Prostate gland (tissue), 2 donors: ENCODE results near the gene PLXNB3. TPM values are rescaled to one million over a fixed set of nuclear protein-coding genes. Genes with fewer than 3 reads are reported as not detected.

Experiments
- DNase-seq: peaks from one replicate; pipeline ENCODE4 v3.0.0-alpha.2; 2019; ENCODE audit warnings: low spot score
- H3K27ac ChIP-seq, 2 donors: fragments of 200-600 bp; sonication (generic); 2 replicates each; pipeline ENCODE4 v1.5.1; 2017 to 2019
- H3K27me3 ChIP-seq: fragments of 200-600 bp; sonication (generic); replicated peaks from 2 replicates; pipeline ENCODE4 v1.5.1; 2019; ENCODE audit not compliant: insufficient read depth
- H3K36me3 ChIP-seq, 2 donors: fragments of 200-600 bp; sonication (generic); 1 replicate in 1 of 2; 2 replicates in 1 of 2; pipeline versions ENCODE4 v1.5.1 to v1.8.1; 2017 to 2019
- H3K4me1 ChIP-seq: fragments of 200-600 bp; sonication (generic); replicated peaks from 2 replicates; pipeline ENCODE4 v1.5.1; 2019
- H3K4me3 ChIP-seq, 2 donors: fragments of 200-600 bp; sonication (generic); 2 replicates each; pipeline ENCODE4 v1.5.1; 2017 to 2019
- H3K9me3 ChIP-seq: fragments of 200-600 bp; sonication (generic); 2 replicates; pipeline ENCODE4 v1.5.1; 2017
- POLR2A ChIP-seq: fragments of 450-650 bp; IDR thresholded peaks from one replicate; pipeline ENCODE4 v1.6.1; 2016; ENCODE audit warnings: antibody characterized with exemption, mild to moderate bottlenecking
- POLR2AphosphoS5 ChIP-seq: sonication (generic); formaldehyde crosslinking; IDR thresholded peaks from one replicate; pipeline ENCODE4 v1.6.1; 2017; ENCODE audit warnings: antibody characterized with exemption
- WGBS: methylation state at CpG from one replicate; pipeline ENCODE4 v1.1.5; 2018; 5-methylcytosine and 5-hydroxymethylcytosine counted together
- intact Hi-C: fragments of 100-400 bp; cut with DNase I; formaldehyde crosslinking; loops from one replicate; pipeline ENCODE4 v1.14.2; 2022
- total RNA-seq, 2 donors: library from RNA; depleted of rRNA; stranded (reverse); fragments of >200 nt; gene quantifications; one replicate each; pipeline ENCODE4 v1.1.0, GENCODE V29; 2016
- TF ChIP-seq, protein P1 (sequence below), 4 experiments: fragments of 200-600 bp in 2 of 4; fragments of 450-650 bp in 2 of 4; sonication (generic) in 2 of 4; IDR thresholded peaks; 1 replicate in 3 of 4; 2 replicates in 1 of 4; pipeline ENCODE4 v1.5.1; 2016 to 2019; ENCODE audit warnings: antibody characterized with exemption in 4 of 4, mild to moderate bottlenecking in 2 of 4, moderate library complexity in 2 of 4

PLXNB3 gene
- total RNA-seq, 2 donors from 2014 or later = 20.9 to 52.7 TPM

GRCh38 chrX:153763298-153763932, 634 bp upstream of the PLXNB3 start:
- Histone ChIP-seq H3K27me3 (no peaks in the 10 kb centered on the region), H3K4me1 (no peaks in the 10 kb centered on the region), H3K4me3 (no peak overlapping the region), H3K27ac (no peak overlapping the region), H3K9me3 (no peaks in the 10 kb centered on the region), H3K36me3 (no peaks in the 10 kb centered on the region)
- TF ChIP-seq, protein P1, sequence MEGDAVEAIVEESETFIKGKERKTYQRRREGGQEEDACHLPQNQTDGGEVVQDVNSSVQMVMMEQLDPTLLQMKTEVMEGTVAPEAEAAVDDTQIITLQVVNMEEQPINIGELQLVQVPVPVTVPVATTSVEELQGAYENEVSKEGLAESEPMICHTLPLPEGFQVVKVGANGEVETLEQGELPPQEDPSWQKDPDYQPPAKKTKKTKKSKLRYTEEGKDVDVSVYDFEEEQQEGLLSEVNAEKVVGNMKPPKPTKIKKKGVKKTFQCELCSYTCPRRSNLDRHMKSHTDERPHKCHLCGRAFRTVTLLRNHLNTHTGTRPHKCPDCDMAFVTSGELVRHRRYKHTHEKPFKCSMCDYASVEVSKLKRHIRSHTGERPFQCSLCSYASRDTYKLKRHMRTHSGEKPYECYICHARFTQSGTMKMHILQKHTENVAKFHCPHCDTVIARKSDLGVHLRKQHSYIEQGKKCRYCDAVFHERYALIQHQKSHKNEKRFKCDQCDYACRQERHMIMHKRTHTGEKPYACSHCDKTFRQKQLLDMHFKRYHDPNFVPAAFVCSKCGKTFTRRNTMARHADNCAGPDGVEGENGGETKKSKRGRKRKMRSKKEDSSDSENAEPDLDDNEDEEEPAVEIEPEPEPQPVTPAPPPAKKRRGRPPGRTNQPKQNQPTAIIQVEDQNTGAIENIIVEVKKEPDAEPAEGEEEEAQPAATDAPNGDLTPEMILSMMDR (IDR thresholded peaks at IDR 0.05) = no peak
- TF ChIP-seq POLR2A (no peak), POLR2AphosphoS5 (no peak)
- intact Hi-C loops = loop anchor here (5.0 kb wide), 1 partner anchor 184 kb away; no protein-coding TSS in a partner anchor
- WGBS = 84% methylated on average over 18 of the region's 18 CpGs
- DNase-seq = no peak

- Histone ChIP-seq H3K4me1 (no peaks in the 10 kb centered on the region), H3K27me3 (no peaks in the 10 kb centered on the region), H3K27ac (peak overlapping the region; percentile 58), H3K4me3 (peak overlapping the region; percentile 21 to 34), H3K9me3 (no peaks in the 10 kb centered on the region), H3K36me3 (no peaks in the 10 kb centered on the region)
- no peak for DNase-seq
- intact Hi-C loops = loop anchor here (5.0 kb wide), 1 partner anchor 183 kb away; no protein-coding TSS in a partner anchor
- no CpG with 5 or more reads among the region's 7 CpGs for WGBS
- no peak for TF ChIP-seq POLR2A
- TF ChIP-seq, protein P1 (IDR thresholded peaks at IDR 0.05) = no peak
- TF ChIP-seq POLR2AphosphoS5 = no peak
Measured at GRCh38 chrX:153764786-153765137, 713 bp downstream of the PLXNB3 start.

DNA sequence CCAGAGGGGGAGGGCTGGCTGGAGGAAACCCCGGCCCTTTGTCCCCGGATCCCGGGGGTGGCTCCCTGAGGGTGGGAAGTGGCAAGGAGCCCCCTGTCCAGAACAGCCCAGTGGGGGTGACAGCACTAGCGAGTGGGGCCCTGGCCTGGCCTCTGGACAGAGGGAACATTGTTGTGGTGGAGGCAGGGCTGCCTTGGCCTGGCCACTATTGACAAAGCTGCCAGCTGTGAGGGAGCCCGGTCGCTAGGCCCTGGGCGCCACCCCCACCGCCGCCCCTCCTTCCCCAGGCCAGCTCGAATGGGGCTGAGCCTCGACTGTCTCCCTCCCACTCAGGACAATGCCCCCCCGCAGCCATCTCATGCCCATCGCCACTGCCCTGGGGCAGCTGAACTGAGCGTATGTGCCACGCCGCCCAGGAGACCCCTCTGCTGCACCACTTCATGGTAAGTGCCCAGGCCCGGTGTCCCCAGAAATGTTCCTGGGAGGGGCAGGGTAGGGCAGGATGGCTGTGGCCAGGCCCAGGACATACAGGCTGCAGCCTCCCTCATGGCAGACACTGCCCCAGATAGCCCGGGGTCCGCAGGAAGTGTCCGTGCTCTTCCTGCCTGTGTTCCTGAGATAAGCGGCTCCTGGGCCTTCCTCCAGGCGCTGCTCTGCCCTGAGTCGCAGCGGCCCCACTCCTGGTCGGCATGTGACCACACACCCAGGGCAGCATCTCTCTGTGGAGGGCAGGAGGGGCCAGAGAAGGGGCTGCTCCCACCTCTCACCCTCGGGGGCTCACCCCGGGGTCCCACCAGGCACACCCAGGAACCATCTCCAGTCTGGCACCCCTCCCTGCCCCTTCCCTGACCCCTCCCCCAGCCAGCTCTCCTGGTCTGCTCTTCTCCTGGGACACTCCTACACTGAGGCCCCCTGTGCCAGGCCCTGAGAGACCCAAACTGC, 1.4 kb downstream of the PLXNB3 start:
- H3K36me3 ChIP-seq = no peaks in the 10 kb centered on the region
- no peaks in the 10 kb centered on the region for H3K4me1 ChIP-seq
- WGBS = no CpG with 5 or more reads among the region's 27 CpGs
- DNase-seq = no peak
- TF ChIP-seq POLR2A (no peak), POLR2AphosphoS5 (no peak)
- TF ChIP-seq, protein P1 (IDR thresholded peaks at IDR 0.05) = no peak
- H3K9me3 ChIP-seq = no peaks in the 10 kb centered on the region
- H3K27ac ChIP-seq = peak overlapping the region; percentile 58
- H3K4me3 ChIP-seq = peak overlapping the region; percentile 21 to 34
- intact Hi-C loops = no loop called here
- no peaks in the 10 kb centered on the region for H3K27me3 ChIP-seq

DNA sequence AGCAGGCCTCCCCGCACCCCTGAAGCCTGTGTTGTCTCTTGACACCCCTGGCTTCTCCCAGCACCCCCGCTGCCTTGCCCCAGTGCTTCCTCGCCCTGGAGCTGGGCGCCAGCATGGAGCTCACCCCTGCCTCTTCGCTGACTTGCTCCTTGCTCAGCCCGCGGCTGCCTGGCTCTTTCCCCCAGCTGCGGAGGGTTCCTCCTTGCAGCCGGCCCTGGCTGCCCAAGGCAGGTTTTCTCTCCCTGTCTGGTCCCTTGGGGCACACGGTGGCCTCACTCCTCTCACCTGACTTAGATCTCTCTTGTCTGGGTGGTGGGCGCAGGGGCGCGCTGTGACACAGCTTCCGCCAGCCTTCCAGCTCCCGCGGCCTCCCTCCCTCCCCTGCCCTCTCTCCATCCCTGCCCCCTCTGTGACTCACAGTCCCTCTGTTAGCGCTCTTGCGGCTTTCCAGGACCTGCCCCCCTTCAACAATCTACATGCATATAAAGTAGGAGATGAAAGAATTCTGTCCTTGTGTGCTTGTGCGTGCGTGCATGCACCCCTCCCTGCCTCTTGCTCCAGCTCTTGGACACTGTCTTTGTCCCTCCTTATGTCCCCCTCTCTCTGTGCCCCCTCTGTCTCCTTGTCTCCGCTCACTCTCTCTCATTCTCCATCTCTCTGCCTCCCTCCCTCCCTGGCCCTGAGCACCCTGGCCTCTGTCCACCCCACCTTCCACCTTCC, 2.2 kb downstream of the PLXNB3 start:
- Histone ChIP-seq H3K36me3 (no peaks in the 10 kb centered on the region), H3K4me3 (peak overlapping the region; percentile 21 to 34), H3K27me3 (no peaks in the 10 kb centered on the region), H3K9me3 (no peaks in the 10 kb centered on the region), H3K27ac (peak overlapping the region; percentile 58), H3K4me1 (no peaks in the 10 kb centered on the region)
- 14% methylated on average over 16 of the region's 21 CpGs for WGBS
- peak; percentile 37 for TF ChIP-seq POLR2A
- TF ChIP-seq POLR2AphosphoS5 = no peak
- intact Hi-C loops = no loop called here
- DNase-seq = no peak
